Lung (tissue), 12 donors: ENCODE results near the gene ETS2. TPM values are rescaled to one million over a fixed set of nuclear protein-coding genes. Genes with fewer than 3 reads are reported as not detected.

Source experiments
- ATAC-seq: fragments of 200-7000 bp; cut with Tn5 transposase; one replicate; pipeline ENCODE4 v1.9.1; 2020; ENCODE audit warnings: moderate number of reproducible peaks; ENCODE audit not compliant: insufficient read depth, low FRiP score
- DNase-seq, 3 donors: peaks; one replicate each; pipeline ENCODE4 v3.0.0-alpha.2; 2013 to 2017
- H3K27ac ChIP-seq, 2 donors: one replicate each; pipeline ENCODE4 v1.5.1; 2013; ENCODE audit warnings: mild to moderate bottlenecking in 2 of 2, moderate library complexity in 2 of 2, control low read depth in 1 of 2, inconsistent platforms in 1 of 2, low read depth in 1 of 2, low read length in 1 of 2
- H3K27me3 ChIP-seq, 3 donors: one replicate each; pipeline ENCODE4 v1.5.1; 2013; ENCODE audit warnings: low read length in 2 of 3; ENCODE audit not compliant: control insufficient read depth in 3 of 3, insufficient read depth in 3 of 3
- H3K36me3 ChIP-seq, 4 donors: one replicate each; pipeline ENCODE4 v1.5.1; 2013; ENCODE audit warnings: low read length in 4 of 4, mild to moderate bottlenecking in 1 of 4, moderate library complexity in 1 of 4; ENCODE audit not compliant: control insufficient read depth in 4 of 4, insufficient read depth in 4 of 4
- H3K4me1 ChIP-seq, 5 donors: one replicate each; pipeline ENCODE4 v1.5.1; 2013; ENCODE audit warnings: low read length in 5 of 5, mild to moderate bottlenecking in 2 of 5, moderate library complexity in 1 of 5; ENCODE audit not compliant: control insufficient read depth in 5 of 5, insufficient read depth in 5 of 5
- H3K4me3 ChIP-seq: one replicate; pipeline ENCODE4 v1.5.1; 2013; ENCODE audit warnings: mild to moderate bottlenecking, control low read depth, moderate library complexity
- H3K9ac ChIP-seq, 2 donors: one replicate each; pipeline ENCODE4 v1.5.1; 2013; ENCODE audit warnings: low read length in 2 of 2, control low read depth in 1 of 2; ENCODE audit not compliant: insufficient read depth in 1 of 2
- H3K9me3 ChIP-seq, 4 donors: one replicate each; pipeline ENCODE4 v1.5.1; 2013; ENCODE audit warnings: low read length in 3 of 4, mild to moderate bottlenecking in 1 of 4, moderate library complexity in 1 of 4; ENCODE audit not compliant: control insufficient read depth in 4 of 4, insufficient read depth in 3 of 4
- WGBS, 2 donors: extraction: QIAGEN DNeasy Blood & Tissue Kit; methylation state at CpG; one replicate each; pipeline ENCODE4 v1.1.7; 2013; 5-methylcytosine and 5-hydroxymethylcytosine counted together
- polyA plus RNA-seq, 2 donors: library from polyadenylated mRNA; stranded (reverse); fragments of 200-250 nt; gene quantifications; one replicate each; pipeline ENCODE4 v1.2.1, GENCODE V29; 2013
- total RNA-seq, 2 donors: library from RNA; depleted of rRNA in 1 of 2; stranded (reverse); fragments of >200 nt in 1 of 2; gene quantifications; one replicate each; pipeline ENCODE4 v1.2.1, GENCODE V29; 2014 to 2021
- TF ChIP-seq, protein P1 (sequence below): IDR thresholded peaks from 2 replicates; pipeline ENCODE4 v1.5.1; 2012; ENCODE audit warnings: mild to moderate bottlenecking; ENCODE audit errors: control extremely low read depth, extremely low read depth
- donor health status: control.
- donor health status: control.
- donor health status: Bipolar disorder and iron deficiency.
- donor health status: healthy.
- donor health status: DM: yes; HTN: yes; CAD: no.

Gene ETS2
- total and polyA plus RNA-seq, 4 donors, result 64.7 to 186 (median 158) TPM

DNA sequence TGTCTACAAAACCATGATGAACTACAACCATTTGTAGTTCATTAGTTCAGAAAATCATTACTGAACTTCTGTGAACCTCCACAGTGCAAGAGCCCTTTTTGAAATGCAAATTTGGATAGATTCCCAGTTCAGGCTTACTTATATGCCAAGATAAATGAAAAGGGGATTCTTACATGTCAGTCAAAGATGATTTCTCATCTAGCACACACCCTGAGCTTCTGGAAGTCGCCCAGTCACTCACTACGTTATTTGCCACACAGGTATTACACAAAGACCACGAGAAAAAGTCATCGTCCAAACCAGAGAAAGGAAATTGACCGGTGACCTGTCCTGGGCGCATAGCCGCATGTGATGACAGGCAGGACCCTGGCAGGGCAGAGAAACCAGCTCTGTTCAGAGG is 41.8 kb downstream of the ETS2 start:
- 56 to 79% methylated on average over 7 of the region's 7 CpGs for WGBS, 2 donors
- no peak overlapping the region for H3K4me3 ChIP-seq
- no peak overlapping the region for H3K9ac ChIP-seq
- peak in 2 of 3 donors; percentile 41 to 65 for DNase-seq
- no peaks in the 10 kb centered on the region for H3K27me3 ChIP-seq
- peaks cover 0 to 4% (median 0%) of the 10 kb centered on the region in 4 donors for H3K9me3 ChIP-seq
- H3K27ac ChIP-seq, result no peak overlapping the region
- H3K4me1 ChIP-seq, result peaks cover 2 to 27% (median 14%) of the 10 kb centered on the region in 5 donors
- ATAC-seq, result no peak
- H3K36me3 ChIP-seq, result no peaks in the 10 kb centered on the region
- TF ChIP-seq, protein P1, sequence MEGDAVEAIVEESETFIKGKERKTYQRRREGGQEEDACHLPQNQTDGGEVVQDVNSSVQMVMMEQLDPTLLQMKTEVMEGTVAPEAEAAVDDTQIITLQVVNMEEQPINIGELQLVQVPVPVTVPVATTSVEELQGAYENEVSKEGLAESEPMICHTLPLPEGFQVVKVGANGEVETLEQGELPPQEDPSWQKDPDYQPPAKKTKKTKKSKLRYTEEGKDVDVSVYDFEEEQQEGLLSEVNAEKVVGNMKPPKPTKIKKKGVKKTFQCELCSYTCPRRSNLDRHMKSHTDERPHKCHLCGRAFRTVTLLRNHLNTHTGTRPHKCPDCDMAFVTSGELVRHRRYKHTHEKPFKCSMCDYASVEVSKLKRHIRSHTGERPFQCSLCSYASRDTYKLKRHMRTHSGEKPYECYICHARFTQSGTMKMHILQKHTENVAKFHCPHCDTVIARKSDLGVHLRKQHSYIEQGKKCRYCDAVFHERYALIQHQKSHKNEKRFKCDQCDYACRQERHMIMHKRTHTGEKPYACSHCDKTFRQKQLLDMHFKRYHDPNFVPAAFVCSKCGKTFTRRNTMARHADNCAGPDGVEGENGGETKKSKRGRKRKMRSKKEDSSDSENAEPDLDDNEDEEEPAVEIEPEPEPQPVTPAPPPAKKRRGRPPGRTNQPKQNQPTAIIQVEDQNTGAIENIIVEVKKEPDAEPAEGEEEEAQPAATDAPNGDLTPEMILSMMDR, result no peak

DNA sequence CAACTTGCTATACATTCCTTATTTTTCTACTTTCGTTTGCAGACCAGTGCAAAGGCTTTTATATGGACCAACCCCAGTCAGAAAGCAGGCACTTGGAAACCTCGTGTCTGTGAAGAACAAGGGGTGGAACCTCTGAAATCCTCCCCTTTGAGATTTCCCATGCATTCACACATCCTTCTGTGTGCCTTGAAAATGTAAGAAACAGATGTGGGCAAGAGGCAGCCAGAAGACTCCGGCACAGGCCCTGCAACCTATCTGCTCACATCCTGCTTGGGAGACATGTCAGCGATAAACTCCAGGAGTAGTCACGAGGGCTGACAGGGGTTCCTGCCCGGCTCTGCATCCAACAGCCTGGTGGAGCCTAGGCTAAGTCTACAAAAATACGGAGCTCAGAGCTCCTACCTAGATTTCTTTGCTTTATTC is 42.5 kb downstream of the ETS2 start:
- no peak overlapping the region for H3K27ac ChIP-seq
- DNase-seq, result peak; percentile 58 to 78 (median 64)

DNA sequence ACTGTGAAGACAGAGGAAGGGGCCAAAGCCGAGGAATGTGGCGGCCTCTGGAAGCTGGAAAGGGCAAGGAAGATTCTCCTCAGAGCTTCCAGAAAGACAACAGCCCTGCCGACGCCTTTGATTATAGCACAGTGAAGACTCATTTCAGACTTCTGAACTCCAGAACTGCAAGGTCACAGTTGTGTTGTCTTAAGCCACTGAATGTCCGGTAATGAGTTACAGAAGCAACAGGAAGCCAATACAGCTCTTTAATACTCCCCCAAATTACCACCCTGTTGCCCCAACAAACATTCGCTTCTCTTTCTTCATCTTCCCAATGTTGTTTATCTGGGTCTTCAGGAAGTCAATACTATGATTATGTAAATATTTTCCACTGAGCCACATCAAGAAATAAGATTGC is 44.0 kb downstream of the ETS2 start:
- no peak for ATAC-seq
- Histone ChIP-seq H3K27ac (no peak overlapping the region), H3K36me3 (no peaks in the 10 kb centered on the region), H3K27me3 (no peaks in the 10 kb centered on the region), H3K9me3 (peaks cover 0 to 4% (median 0%) of the 10 kb centered on the region in 4 donors), H3K4me1 (peaks cover 2 to 27% (median 14%) of the 10 kb centered on the region in 5 donors), H3K9ac (no peak overlapping the region), H3K4me3 (no peak overlapping the region)
- TF ChIP-seq, protein P1, result no peak
- 54 to 62% methylated on average over 6 of the region's 6 CpGs for WGBS, 2 donors
- DNase-seq, result peak in 2 of 3 donors; percentile 22 to 47

More for the DNA sequence above, 42.5 kb downstream of the ETS2 start:
- H3K9ac ChIP-seq, result no peak overlapping the region
- 79 to 83% methylated on average over 7 of the region's 7 CpGs for WGBS, 2 donors
- no peak for ATAC-seq
- peaks cover 0 to 4% (median 0%) of the 10 kb centered on the region in 4 donors for H3K9me3 ChIP-seq
- H3K4me3 ChIP-seq, result no peak overlapping the region
- TF ChIP-seq, protein P1, result no peak
- H3K4me1 ChIP-seq, result peaks cover 2 to 27% (median 14%) of the 10 kb centered on the region in 5 donors
- no peaks in the 10 kb centered on the region for H3K36me3 ChIP-seq
- H3K27me3 ChIP-seq, result no peaks in the 10 kb centered on the region
